HUES6 (cell line): ENCODE results near the gene FKBP15.
"Not testable (repeated sequence)": the region's sequence is repeated elsewhere in the genome, so short reads cannot be mapped to it uniquely, and the experiment has no call there.

Experiments
- H3K27ac ChIP-seq: 2 replicates; pipeline ENCODE4 v1.7.0; 2013; ENCODE audit warnings: low read depth, mild to moderate bottlenecking, low read length, inconsistent platforms
- H3K27me3 ChIP-seq: 2 replicates; pipeline ENCODE4 v1.6.1; 2013; ENCODE audit warnings: low read length; ENCODE audit not compliant: control insufficient read depth, insufficient read depth
- H3K36me3 ChIP-seq: 2 replicates; pipeline ENCODE4 v1.6.1; 2013; ENCODE audit warnings: low read length; ENCODE audit not compliant: control insufficient read depth, insufficient read depth
- H3K4me1 ChIP-seq: 2 replicates; pipeline ENCODE4 v1.6.1; 2013; ENCODE audit warnings: low read length; ENCODE audit not compliant: control insufficient read depth, insufficient read depth
- H3K4me3 ChIP-seq: 2 replicates; pipeline ENCODE4 v1.5.1; 2013; ENCODE audit warnings: low read depth, low read length
- H3K9ac ChIP-seq: one replicate; pipeline ENCODE4 v1.6.1; 2013; ENCODE audit warnings: mild to moderate bottlenecking, low read length
- H3K9me3 ChIP-seq: 2 replicates; pipeline ENCODE4 v1.6.1; 2013; ENCODE audit warnings: low read depth, low read length; ENCODE audit not compliant: control insufficient read depth, insufficient read depth

The FKBP15 gene

GRCh38 chr9:113149561-113149960 is 71.5 kb downstream of the FKBP15 start:
- not testable (repeated sequence) for H3K9me3 ChIP-seq, H3K36me3 ChIP-seq, H3K4me1 ChIP-seq, H3K4me3 ChIP-seq, H3K27ac ChIP-seq, H3K9ac ChIP-seq
- H3K27me3 ChIP-seq: peaks cover 13% of the 10 kb centered on the region

- H3K9ac ChIP-seq: no peak overlapping the region
- H3K27ac ChIP-seq: no peak overlapping the region
- H3K36me3 ChIP-seq: no peaks in the 10 kb centered on the region
- no peaks in the 10 kb centered on the region for H3K9me3 ChIP-seq
- H3K27me3 ChIP-seq: peaks cover 13% of the 10 kb centered on the region
- H3K4me1 ChIP-seq: no peaks in the 10 kb centered on the region
- no peak overlapping the region for H3K4me3 ChIP-seq
Measured at GRCh38 chr9:113148781-113149510, 72.1 kb downstream of the FKBP15 start.

GRCh38 chr9:113148372-113148705 is 72.7 kb downstream of the FKBP15 start:
- peaks cover 13% of the 10 kb centered on the region for H3K27me3 ChIP-seq
- no peak overlapping the region for H3K27ac ChIP-seq
- H3K36me3 ChIP-seq: no peaks in the 10 kb centered on the region
- no peaks in the 10 kb centered on the region for H3K9me3 ChIP-seq
- H3K4me1 ChIP-seq: no peaks in the 10 kb centered on the region
- no peak overlapping the region for H3K9ac ChIP-seq
- no peak overlapping the region for H3K4me3 ChIP-seq

- Histone ChIP-seq H3K36me3 (no peaks in the 10 kb centered on the region), H3K27me3 (no peaks in the 10 kb centered on the region), H3K4me1 (no peaks in the 10 kb centered on the region), H3K9ac (no peak overlapping the region), H3K9me3 (peaks cover 13% of the 10 kb centered on the region; the same call in 1 of the 2 replicates), H3K27ac (no peak overlapping the region), H3K4me3 (no peak overlapping the region)
Measured at GRCh38 chr9:113143432-113144227, 77.4 kb downstream of the FKBP15 start.

GRCh38 chr9:113140896-113141295 is 80.2 kb downstream of the FKBP15 start:
- not testable (repeated sequence) for H3K9ac ChIP-seq, H3K27ac ChIP-seq, H3K27me3 ChIP-seq, H3K4me1 ChIP-seq, H3K36me3 ChIP-seq, H3K4me3 ChIP-seq
- peaks cover 13% of the 10 kb centered on the region; the same call in 1 of the 2 replicates for H3K9me3 ChIP-seq

GRCh38 chr9:113139953-113140352 is 81.1 kb downstream of the FKBP15 start:
- peaks cover 13% of the 10 kb centered on the region; the same call in 1 of the 2 replicates for H3K9me3 ChIP-seq
- no peak overlapping the region for H3K27ac ChIP-seq
- no peaks in the 10 kb centered on the region for H3K36me3 ChIP-seq
- H3K4me3 ChIP-seq: no peak overlapping the region
- no peak overlapping the region for H3K9ac ChIP-seq
- H3K4me1 ChIP-seq: no peaks in the 10 kb centered on the region
- no peaks in the 10 kb centered on the region for H3K27me3 ChIP-seq

GRCh38 chr9:113139225-113139829 is 81.8 kb downstream of the FKBP15 start:
- Histone ChIP-seq H3K4me1 (no peaks in the 10 kb centered on the region), H3K9me3 (peaks cover 13% of the 10 kb centered on the region; the same call in 1 of the 2 replicates), H3K9ac (no peak overlapping the region), H3K4me3 (no peak overlapping the region), H3K27ac (no peak overlapping the region), H3K27me3 (no peaks in the 10 kb centered on the region), H3K36me3 (no peaks in the 10 kb centered on the region)

GRCh38 chr9:113138760-113139159 is 82.3 kb downstream of the FKBP15 start:
- no peak overlapping the region for H3K27ac ChIP-seq

GRCh38 chr9:113137196-113138168 is 83.6 kb downstream of the FKBP15 start:
- Histone ChIP-seq H3K36me3 (no peaks in the 10 kb centered on the region), H3K9me3 (peaks cover 13% of the 10 kb centered on the region; the same call in 1 of the 2 replicates), H3K27ac (no peak overlapping the region), H3K9ac (no peak overlapping the region), H3K4me1 (no peaks in the 10 kb centered on the region), H3K4me3 (no peak overlapping the region), H3K27me3 (peaks cover 3% of the 10 kb centered on the region; the same call in 1 of the 2 replicates)

More at GRCh38 chr9:113138760-113139159, 82.3 kb downstream of the FKBP15 start:
- no peak overlapping the region for H3K9ac ChIP-seq
- peaks cover 3% of the 10 kb centered on the region; the same call in 1 of the 2 replicates for H3K27me3 ChIP-seq
- no peaks in the 10 kb centered on the region for H3K36me3 ChIP-seq
- peaks cover 13% of the 10 kb centered on the region; the same call in 1 of the 2 replicates for H3K9me3 ChIP-seq
- H3K4me1 ChIP-seq: no peaks in the 10 kb centered on the region
- H3K4me3 ChIP-seq: no peak overlapping the region

- Histone ChIP-seq H3K9ac (no peak overlapping the region), H3K9me3 (no peaks in the 10 kb centered on the region), H3K36me3 (no peaks in the 10 kb centered on the region), H3K27me3 (peaks cover 9% of the 10 kb centered on the region), H3K4me3 (no peak overlapping the region), H3K4me1 (no peaks in the 10 kb centered on the region), H3K27ac (no peak overlapping the region)
Measured at GRCh38 chr9:113131689-113132151, 89.4 kb downstream of the FKBP15 start.
